Measurements from ENCODE around the gene BCO1. TPM values are rescaled to one million over a fixed set of nuclear protein-coding genes. Genes with fewer than 3 reads are reported as not detected.

The BCO1 gene
- total RNA-seq, 2 experiments from 2014 or later, result not detected

DNA sequence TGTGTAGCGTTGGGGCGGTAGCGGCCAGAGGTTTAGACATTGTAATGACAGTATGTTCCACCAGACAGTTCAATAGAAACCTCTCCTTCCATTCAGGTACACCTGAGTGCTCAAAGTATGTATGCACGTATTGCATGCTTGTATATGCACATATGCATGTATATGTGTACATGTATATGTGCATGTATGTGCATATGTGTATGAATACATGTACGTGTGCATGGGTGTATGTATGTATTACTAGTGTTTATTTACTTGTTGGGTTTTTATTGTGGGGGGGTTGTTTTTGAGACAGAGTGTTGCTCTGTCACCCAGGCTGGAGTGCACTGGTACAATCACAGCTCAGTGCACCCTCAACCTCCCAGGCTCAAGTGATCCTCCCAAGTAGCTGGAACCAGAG lies 30.0 kb downstream of the BCO1 start:
- Mint-ChIP-seq H3K27ac (no peak overlapping the region), H3K4me3 (no peak overlapping the region), H3K27me3 (no peaks in the 10 kb centered on the region), H3K4me1 (ENCODE audit: low read depth) (peaks cover 4% of the 10 kb centered on the region), H3K36me3 (ENCODE audit: low read depth) (no peaks in the 10 kb centered on the region), H3K9me3 (no peaks in the 10 kb centered on the region)
- ChIA-PET CTCF (no interaction called here), POLR2A (no interaction called here)
- ATAC-seq, result no peak
- TF ChIP-seq CTCF (IDR thresholded peaks at IDR 0.05), result no peak
- no peak for DNase-seq
- intact Hi-C loops (cut with micrococcal nuclease), result no loop called here

DNA sequence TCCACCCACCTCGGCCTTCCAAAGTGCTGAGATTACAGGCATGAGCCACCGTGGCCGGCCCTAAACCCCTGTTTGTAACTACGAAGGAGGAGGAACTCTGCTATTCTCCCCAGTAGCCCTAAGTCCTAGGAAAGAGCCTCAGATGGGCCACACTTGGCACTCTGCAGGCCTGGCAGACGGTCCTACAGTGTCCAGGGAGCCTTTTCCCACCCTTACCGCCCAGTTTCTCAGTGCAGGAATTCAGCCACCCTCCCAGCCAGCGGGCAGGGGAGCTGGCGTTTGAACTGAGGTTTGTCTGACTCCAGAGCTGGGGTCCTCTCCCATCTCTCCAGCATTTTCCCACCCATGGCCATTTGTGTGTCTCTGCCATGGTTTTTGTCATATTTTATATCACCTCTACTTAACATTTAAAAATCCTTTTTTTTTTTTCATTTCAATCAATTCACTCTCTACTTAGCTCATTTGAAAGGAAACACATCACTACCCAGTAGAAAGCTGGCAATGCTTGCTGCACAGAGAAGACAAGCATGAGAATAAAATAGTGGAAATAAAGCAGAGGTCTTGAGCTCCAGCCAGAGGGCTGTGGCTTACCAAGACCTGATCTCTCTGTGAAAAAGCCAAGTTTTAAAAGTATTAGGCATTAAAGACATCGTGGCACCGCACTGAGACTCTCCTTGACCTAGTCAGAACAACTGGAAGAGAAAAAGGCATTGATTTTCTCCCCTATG lies 34.9 kb downstream of the BCO1 start:
- POLR2A ChIA-PET, result no interaction called here
- intact Hi-C loops (cut with micrococcal nuclease), result no loop called here

GRCh38 chr16:81275064-81275532 lies 36.6 kb downstream of the BCO1 start:
- DNase-seq, result no peak
- Mint-ChIP-seq H3K27ac (no peak overlapping the region), H3K4me1 (ENCODE audit: low read depth) (no peaks in the 10 kb centered on the region), H3K9me3 (no peaks in the 10 kb centered on the region), H3K27me3 (no peaks in the 10 kb centered on the region), H3K4me3 (no peak overlapping the region), H3K36me3 (ENCODE audit: low read depth) (no peaks in the 10 kb centered on the region)
- intact Hi-C loops (cut with micrococcal nuclease), result no loop called here
- ChIA-PET POLR2A (no interaction called here), CTCF (no interaction called here)
- ATAC-seq, result no peak
- no peak for TF ChIP-seq CTCF (IDR thresholded peaks at IDR 0.05)

More for the DNA sequence above, 34.9 kb downstream of the BCO1 start:
- Mint-ChIP-seq H3K27ac (no peak overlapping the region), H3K36me3 (ENCODE audit: low read depth) (no peaks in the 10 kb centered on the region), H3K4me1 (ENCODE audit: low read depth) (no peaks in the 10 kb centered on the region), H3K27me3 (no peaks in the 10 kb centered on the region), H3K9me3 (no peaks in the 10 kb centered on the region), H3K4me3 (no peak overlapping the region)
- TF ChIP-seq CTCF (IDR thresholded peaks at IDR 0.05), result no peak
- no peak for DNase-seq
- ATAC-seq, result no peak
- CTCF ChIA-PET, result interaction anchor here (0.9 kb wide), 1 partner anchor 12 kb away, joined by 3 read pairs; no protein-coding TSS in a partner anchor

GRCh38 chr16:81275795-81276194 lies 37.3 kb downstream of the BCO1 start:
- ATAC-seq (no peak), DNase-seq (no peak)
- no peak overlapping the region for H3K27ac Mint-ChIP-seq
- no peak overlapping the region for H3K4me3 Mint-ChIP-seq
- no peaks in the 10 kb centered on the region for H3K36me3 Mint-ChIP-seq (ENCODE audit: low read depth)
- CTCF ChIA-PET, result interaction anchor here (1.2 to 2.1 kb wide), 2 partner anchors 15 to 449 kb away, joined by 3 to 8 read pairs; no protein-coding TSS in a partner anchor
- POLR2A ChIA-PET, result no interaction called here
- no peaks in the 10 kb centered on the region for H3K4me1 Mint-ChIP-seq (ENCODE audit: low read depth)
- no peaks in the 10 kb centered on the region for H3K27me3 Mint-ChIP-seq
- intact Hi-C loops (cut with micrococcal nuclease), result no loop called here
- no peaks in the 10 kb centered on the region for H3K9me3 Mint-ChIP-seq
- TF ChIP-seq CTCF (IDR thresholded peaks at IDR 0.05), result no peak

GRCh38 chr16:81276323-81276722 lies 37.8 kb downstream of the BCO1 start:
- ChIA-PET CTCF (interaction anchor here (1.2 to 2.1 kb wide), 2 partner anchors 15 to 448 kb away, joined by 3 to 8 read pairs; no protein-coding TSS in a partner anchor), POLR2A (no interaction called here)
- no peak overlapping the region for H3K27ac Mint-ChIP-seq

More at GRCh38 chr16:81276323-81276722, 37.8 kb downstream of the BCO1 start:
- Mint-ChIP-seq H3K27me3 (no peaks in the 10 kb centered on the region), H3K4me3 (no peak overlapping the region), H3K36me3 (ENCODE audit: low read depth) (no peaks in the 10 kb centered on the region), H3K9me3 (no peaks in the 10 kb centered on the region), H3K4me1 (ENCODE audit: low read depth) (no peaks in the 10 kb centered on the region)
- ATAC-seq (no peak), DNase-seq (no peak)
- intact Hi-C loops (cut with micrococcal nuclease), result no loop called here
- no peak for TF ChIP-seq CTCF (IDR thresholded peaks at IDR 0.05)

Measured in activated CD8-positive, alpha-beta T cell treated with anti-CD3 and anti-CD28 coated beads for 36 hours (primary cell).